Stimulated activated CD8-positive, alpha-beta memory T cell treated with anti-CD3 and anti-CD28 coated beads, Interleukin-12 subunit alpha, Interleukin-12 subunit beta, amount 100 ng/mL, for 24 hours (primary cell): ENCODE data around the gene RAMP3.

Experiments used
- DNase-seq: peaks from one replicate; pipeline ENCODE4 v3.0.0-alpha.2; 2020; ENCODE audit errors: extremely low read depth

Gene RAMP3

GRCh38 chr7:45180084-45180986 is 22.7 kb downstream of the RAMP3 start:
- no peak for DNase-seq

DNA sequence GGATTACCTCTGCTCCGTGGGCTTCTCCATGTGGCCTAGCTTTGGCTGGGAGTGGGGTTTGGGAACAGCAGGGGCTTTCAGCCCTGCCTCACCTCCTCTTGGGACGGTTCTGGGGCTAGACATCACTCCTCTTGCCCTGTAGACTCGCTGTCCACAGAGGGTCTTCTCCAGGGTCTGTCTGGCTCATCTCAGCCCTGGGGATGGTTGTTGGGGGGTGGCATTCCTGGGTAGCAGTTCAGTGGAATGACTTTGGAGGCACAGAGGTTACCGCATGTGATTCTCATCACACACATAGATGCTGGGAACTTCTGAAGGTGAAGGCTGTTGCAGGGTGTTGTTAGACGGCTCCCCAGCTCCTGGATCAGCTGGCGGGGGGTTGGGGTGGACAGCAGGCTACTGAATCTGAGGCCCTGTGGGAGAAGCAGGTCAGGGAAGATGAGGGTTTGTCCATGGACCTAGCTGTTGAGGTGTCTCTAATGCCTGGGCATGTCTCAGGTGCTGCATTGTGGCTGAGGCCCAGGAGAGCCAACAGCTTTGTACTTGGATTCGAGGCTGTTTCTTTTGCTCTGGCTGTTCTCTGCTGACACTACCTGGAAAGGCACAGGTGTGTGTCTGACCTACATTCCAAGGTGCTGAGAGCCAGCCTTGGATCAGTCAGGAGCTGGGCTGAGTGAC is 23.8 kb downstream of the RAMP3 start:
- DNase-seq: no peak

DNA sequence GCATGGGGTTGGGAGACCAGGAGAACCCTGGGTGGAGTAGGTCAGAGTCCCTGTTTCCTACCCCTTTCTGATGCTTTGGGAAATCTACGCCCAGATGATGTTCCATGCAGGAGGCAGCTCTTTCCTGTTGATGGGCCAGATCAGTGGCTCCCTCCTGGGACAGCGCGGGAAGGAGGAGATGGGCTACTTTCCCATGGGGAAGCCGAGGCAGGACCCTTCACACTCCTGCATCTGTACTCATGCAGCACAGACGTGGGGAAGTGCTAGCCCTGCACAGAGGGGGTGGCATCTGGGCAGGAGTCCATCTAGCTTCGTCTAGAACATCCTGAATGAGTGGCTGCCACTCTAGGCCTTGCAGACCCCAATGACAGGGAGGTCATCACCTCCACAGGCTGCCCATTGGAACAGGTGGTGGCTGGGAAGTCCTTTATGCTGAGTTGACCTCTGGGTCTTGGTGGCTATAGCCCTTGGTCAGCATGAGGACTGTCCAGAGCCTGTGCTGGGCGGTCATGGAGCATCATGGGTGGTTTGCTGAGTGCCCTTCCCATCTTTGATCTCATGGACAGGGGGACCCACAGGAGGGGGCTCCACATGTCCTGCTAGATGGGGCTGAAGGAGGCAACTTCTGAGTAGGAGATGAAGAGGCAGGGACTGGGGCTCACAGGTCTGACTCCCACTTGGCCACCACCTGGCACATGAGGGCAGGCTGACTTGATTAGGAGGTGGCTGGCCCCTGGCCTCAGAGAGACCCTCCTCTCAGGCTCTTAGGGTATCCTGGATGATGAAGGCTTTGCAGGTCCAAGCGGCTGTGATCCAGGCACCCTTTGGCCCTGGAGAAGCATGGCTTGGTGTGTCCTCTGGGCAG is 24.6 kb downstream of the RAMP3 start:
- DNase-seq: no peak

GRCh38 chr7:45182856-45183710 is 25.5 kb downstream of the RAMP3 start:
- no peak for DNase-seq

DNA sequence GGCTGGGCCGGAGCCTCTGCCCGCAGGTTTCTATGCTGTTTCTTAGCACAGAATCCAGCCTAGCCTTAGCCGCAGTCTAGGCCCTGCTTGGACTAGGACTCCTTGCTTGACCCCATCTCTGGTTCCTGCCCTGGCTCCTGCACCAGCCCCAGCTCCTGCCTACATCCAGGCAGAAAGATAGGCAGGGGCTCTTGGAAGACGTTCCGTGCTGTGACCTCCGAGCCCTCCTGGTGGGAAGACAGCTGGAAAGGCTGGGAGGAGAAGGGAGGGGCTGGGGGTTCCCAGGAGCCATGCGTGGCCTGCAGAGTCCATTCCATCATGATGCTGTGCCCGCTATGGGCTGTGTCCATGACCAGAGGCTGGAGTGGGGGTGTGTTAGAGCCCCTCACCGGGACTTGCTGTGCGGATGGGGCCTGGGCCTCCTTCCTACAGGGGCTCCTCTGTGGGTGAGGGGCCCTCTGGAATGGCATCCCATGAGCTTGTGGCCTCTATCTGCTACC is 26.2 kb downstream of the RAMP3 start:
- DNase-seq: no peak

- DNase-seq: no peak
Measured at GRCh38 chr7:45184326-45185027, 26.9 kb downstream of the RAMP3 start.

DNA sequence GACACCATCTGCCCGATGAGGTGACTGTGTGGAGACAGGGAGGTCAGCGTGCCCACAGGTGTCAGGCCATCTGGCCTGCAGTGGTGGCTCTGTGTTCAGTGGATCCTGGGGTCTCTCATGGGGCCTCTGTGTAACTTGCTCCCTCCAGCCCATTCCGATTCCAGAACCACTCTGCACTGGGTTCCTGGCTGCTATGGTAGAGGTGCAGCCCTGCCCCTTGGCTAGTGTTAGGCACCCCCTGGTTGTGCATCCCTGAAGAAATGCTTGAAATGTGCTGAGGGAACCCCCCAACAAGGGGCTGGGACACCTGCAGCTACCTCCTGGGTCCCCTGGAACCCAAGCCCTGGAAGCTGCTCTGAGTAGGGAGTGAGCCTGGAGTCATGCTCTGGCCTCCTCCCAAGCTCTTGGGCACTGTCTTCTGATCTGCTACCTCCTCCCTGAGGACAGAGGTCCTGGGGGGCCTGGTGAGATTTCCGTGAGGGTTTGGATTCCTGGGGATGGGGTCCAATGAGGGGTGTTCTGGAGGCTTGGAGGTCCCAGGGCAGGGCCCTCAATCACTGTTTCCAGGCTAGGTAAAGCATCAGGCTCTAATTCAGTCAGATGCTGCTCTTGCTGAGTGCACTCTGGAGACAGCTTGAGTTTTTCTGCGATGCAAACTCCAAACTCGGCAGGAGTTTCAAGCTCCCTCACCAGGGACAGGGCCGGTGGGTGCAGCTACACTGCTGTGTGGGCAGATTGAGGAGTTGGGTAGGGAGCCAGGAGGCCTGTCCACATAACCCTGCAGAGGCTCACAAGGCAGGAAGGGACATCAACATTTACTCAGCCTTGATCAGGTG is 27.7 kb downstream of the RAMP3 start:
- DNase-seq: no peak

- no peak for DNase-seq
Measured at GRCh38 chr7:45185864-45186250, 28.3 kb downstream of the RAMP3 start.

DNA sequence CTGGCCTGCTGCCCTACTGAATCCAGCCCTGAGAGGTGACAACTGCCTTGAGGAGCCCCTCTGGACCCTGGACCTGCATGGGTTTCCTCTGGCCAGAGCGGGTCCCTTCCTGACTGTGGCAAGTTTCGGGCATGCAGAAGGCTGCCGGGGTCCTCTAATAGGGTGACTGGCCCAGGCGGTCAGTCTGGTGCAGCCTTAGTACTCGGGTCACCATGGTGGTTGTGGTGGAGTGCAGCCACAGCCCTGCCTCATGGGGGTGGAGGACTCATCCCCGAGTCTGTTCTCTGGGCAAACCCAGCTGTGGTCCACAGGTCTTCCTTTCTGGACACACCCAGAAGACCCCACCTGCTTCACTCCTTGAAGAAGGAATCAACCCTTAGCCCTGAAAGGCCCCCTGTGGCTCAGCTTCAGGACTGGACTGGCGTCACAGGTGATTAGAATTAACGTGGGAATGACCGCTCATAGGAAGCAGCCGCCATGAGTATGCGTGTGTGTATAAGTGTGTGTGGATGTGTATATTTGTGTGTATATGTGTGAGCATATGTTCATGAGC is 28.7 kb downstream of the RAMP3 start:
- DNase-seq: no peak

- DNase-seq: no peak
Measured at GRCh38 chr7:45187089-45187945, 29.7 kb downstream of the RAMP3 start.

- no peak for DNase-seq
Measured at GRCh38 chr7:45187946-45188411, 30.4 kb downstream of the RAMP3 start.

DNA sequence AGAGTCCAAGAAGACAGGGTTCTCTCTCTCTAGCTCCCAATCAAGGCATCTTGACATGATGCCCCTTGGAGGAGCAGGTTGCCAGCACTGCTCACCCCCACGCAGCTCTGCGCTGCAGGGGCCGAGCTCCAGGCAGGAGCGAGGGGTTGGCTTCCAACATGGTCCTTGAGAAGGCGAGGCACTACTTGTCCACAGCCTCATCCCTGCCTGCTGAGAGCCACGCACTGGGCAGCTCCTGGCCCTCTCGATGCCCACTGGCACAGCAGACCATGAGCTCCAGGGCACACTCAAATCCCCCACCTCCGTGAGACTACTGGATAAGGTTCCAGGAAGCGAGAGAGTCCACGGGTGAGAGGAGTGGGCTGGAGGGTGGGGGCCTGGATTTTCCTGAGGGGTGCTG is 31.1 kb downstream of the RAMP3 start:
- DNase-seq: no peak

DNA sequence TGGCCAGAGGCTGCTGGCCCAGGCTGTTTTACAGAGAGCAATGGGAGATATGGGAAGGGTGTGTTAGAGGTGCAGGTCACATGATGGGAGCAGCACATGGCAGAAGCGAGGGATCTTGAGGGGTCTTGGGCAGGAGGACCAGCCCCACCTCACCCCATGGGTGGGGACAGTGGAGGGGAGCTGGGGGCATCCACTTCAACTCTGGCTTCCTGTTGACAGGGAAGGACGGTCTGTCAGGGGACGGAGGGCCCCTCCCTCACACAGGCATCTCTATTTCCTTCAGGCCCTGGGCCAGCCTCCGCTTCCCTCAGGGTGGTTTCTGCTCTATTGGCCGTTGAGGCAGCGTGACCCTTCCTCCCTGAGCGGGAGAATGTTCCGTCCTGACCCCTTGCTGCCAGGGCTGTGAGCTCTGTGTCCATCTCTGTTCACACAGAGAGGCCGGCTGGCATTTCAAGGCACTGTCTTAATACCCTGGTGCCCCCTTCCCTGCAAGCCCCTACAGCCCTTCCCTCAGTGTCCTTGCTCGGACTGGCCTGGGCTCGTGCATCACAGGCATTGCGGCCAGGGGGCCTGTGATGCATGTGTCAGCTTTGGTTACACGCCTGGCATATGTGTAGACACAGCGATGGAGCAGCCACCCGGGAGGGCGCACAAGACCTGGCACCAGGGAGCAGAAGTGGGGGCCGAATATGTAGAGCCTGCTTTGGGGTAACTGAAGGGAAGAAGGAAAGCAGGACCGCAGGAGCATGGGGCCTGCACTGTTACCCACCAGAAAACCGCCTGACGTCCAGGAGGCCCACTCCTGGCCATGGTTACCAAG is 31.8 kb downstream of the RAMP3 start:
- DNase-seq: no peak

GRCh38 chr7:45190406-45191165 is 33.0 kb downstream of the RAMP3 start:
- no peak for DNase-seq

DNA sequence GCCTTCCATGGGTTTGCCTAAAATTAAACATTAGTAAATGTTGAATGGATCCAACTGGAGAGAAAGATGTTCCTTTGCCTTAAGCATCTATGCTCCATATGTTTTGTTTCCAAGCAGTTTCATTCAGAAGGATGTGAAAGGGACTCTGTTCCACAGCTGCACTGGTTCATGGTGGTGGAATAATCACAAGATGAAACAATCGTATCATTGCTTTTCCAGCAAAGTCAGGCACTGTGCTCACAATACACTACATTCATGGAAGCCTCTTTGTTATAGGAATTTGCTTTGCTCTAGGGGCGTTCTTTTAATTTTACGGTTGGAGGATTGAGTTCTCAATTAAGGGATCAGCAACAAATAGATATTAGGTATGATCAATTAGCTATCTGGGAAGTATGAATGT is 33.8 kb downstream of the RAMP3 start:
- no peak for DNase-seq

DNA sequence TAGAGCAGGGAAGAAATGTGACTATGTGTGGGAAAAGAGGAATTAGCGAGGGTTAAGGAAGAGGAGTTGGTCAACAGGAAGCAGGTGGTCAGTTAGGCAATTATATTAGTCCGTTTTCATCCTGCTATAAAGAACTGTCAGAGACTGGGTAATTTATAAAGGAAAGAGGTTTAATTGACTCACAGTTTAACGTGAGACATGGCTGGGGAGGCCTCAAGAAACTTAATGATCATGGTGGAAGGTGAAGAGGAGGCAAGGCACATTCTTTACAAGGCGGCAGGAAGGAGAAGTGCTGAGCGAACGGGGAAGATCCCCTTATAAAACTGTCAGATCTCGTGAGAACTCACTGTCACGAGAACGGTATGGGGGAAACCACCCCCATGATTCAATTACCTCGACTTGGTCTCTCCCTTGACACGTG is 35.0 kb downstream of the RAMP3 start:
- no peak for DNase-seq

DNA sequence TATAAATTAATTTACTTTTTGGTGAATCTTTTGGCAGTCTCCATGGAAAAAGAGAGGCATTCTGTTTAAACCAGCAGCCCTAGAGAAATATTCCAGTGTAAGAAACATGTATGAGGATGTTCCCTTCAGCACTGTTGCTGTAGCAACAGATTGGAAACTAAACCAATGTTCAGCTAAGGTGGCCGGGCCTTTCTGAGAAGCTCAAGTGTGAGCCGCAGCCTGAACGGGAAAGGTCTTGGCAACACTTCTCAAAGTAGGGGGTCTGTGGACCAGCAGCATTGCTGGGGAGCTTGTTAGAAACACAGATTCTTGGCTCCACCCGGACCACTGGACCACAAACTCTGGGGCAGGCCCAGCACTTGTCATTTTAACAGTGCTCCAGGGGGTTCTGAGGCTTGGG is 36.2 kb downstream of the RAMP3 start:
- no peak for DNase-seq
